ENCODE results near the gene ARHGEF1. TPM values are rescaled to one million over a fixed set of nuclear protein-coding genes. Genes with fewer than 3 reads are reported as not detected.
A peak's percentile ranks its signal among the peaks of the same experiment; 100 is the strongest.

ARHGEF1 gene
- 1,000 to 10,000 TPM; 1,130 to 1,360 (median 1,288) TPM for total RNA-seq
- total RNA-seq (2013) = 386 TPM
- 198 to 890 (median 653) reads per million in 29 experiments for total RNA-seq

GRCh38 chr19:41882568-41883462, at the start of gene ARHGEF1:
Gene ARHGEF1 (plus strand): TSS chr19:41883184. CDS start chr19:41888083, 4,899 bp downstream.
- Histone ChIP-seq H3K9me3 (no peaks in the 10 kb centered on the region), H3K27me3 (replicated peaks in 1 of 2; ENCODE audit: control insufficient read depth in 2 of 2, extremely low read depth in 1 of 2, insufficient read depth in 2 of 2, low read length in 1 of 2) (no peaks in the 10 kb centered on the region), H3K27ac (ENCODE audit: low read length) (peak within 1 kb of the TSS; percentile 90), H3K4me1 (ENCODE audit: control insufficient read depth in 1 of 2, extremely low read depth in 1 of 2, insufficient read depth in 2 of 2, low read length in 2 of 2) (peaks cover 25 to 83% of the 10 kb centered on the region in 2 experiments), H3K4me3 (ENCODE audit: control insufficient read depth in 1 of 2, extremely low read depth in 1 of 2, low read length in 1 of 2) (peak within 1 kb of the TSS; percentile 88 to 99), H3K36me3 (ENCODE audit: control insufficient read depth in 2 of 2, extremely low read depth in 1 of 2, insufficient read depth in 1 of 2, low read length in 1 of 2) (peaks cover 0 to 10% of the 10 kb centered on the region in 2 donors)
- H3K4me3 Mint-ChIP-seq = peak within 1 kb of the TSS; percentile 98 to 100 (median 99)
- POLR2A ChIA-PET = interaction anchor here (0.7 to 1.1 kb wide), 2 partner anchors 8 to 21 kb away, joined by 3 to 4 read pairs; no protein-coding TSS in a partner anchor
- ATAC-seq (replicated peaks in 1 of 4) (peak; percentile 19 to 27 (median 25)), DNase-seq (peak in 32 of 35 experiments; percentile 21 to 76 (median 56))
- WGBS (ENCODE audit: insufficient coverage) = under 1% methylated on average over 78 of the region's 80 CpGs
- peaks cover 30% of the 10 kb centered on the region for H3K36me3 Mint-ChIP-seq
- no peaks in the 10 kb centered on the region for H3K27me3 Mint-ChIP-seq
- H3K4me1 Mint-ChIP-seq = peaks cover 54 to 69% (median 67%) of the 10 kb centered on the region in 3 donors
- no peaks in the 10 kb centered on the region for H3K9me3 Mint-ChIP-seq
- CTCF ChIA-PET = interaction anchor here in 1 of 2 donors (1.9 kb wide), 1 partner anchor 8 kb away, joined by 9 read pairs; no protein-coding TSS in a partner anchor
- peak within 1 kb of the TSS; percentile 100 for H3K27ac Mint-ChIP-seq

GRCh38 chr19:41837981-41838708, 44.8 kb upstream of the ARHGEF1 start:
- H3K9me3 Mint-ChIP-seq = no peaks in the 10 kb centered on the region
- H3K36me3 Mint-ChIP-seq = no peaks in the 10 kb centered on the region
- H3K4me1 ChIP-seq (ENCODE audit: control insufficient read depth in 1 of 2, extremely low read depth in 1 of 2, insufficient read depth in 2 of 2, low read length in 2 of 2) = no peaks in the 10 kb centered on the region
- POLR2A ChIA-PET = no interaction called here
- H3K27me3 Mint-ChIP-seq = peaks cover 23% of the 10 kb centered on the region in 2 donors
- DNase-seq = no peak
- H3K36me3 ChIP-seq (ENCODE audit: control insufficient read depth in 2 of 2, extremely low read depth in 1 of 2, insufficient read depth in 1 of 2, low read length in 1 of 2) = no peaks in the 10 kb centered on the region
- no peaks in the 10 kb centered on the region for H3K4me1 Mint-ChIP-seq
- no peak for ATAC-seq (replicated peaks in 1 of 4)
- H3K9me3 ChIP-seq = no peaks in the 10 kb centered on the region
- 71% methylated on average over 5 of the region's 13 CpGs for WGBS (ENCODE audit: insufficient coverage)
- H3K27ac ChIP-seq (ENCODE audit: low read length) = no peak overlapping the region
- CTCF ChIA-PET = interaction anchor here (0.5 to 0.7 kb wide), 3 partner anchors 165 to 1214 kb away, joined by 3 to 7 read pairs (median 3); no protein-coding TSS in a partner anchor
- H3K27me3 ChIP-seq (replicated peaks in 1 of 2; ENCODE audit: control insufficient read depth in 2 of 2, extremely low read depth in 1 of 2, insufficient read depth in 2 of 2, low read length in 1 of 2) = peaks cover 0 to 43% of the 10 kb centered on the region in 2 experiments
- H3K4me3 Mint-ChIP-seq = no peak overlapping the region
- H3K27ac Mint-ChIP-seq = no peak overlapping the region
- no peak overlapping the region for H3K4me3 ChIP-seq (ENCODE audit: control insufficient read depth in 1 of 2, extremely low read depth in 1 of 2, low read length in 1 of 2)

- ATAC-seq (replicated peaks in 1 of 4) (no peak), DNase-seq (no peak)
- 65% methylated on average over 2 of the region's 2 CpGs for WGBS (ENCODE audit: insufficient coverage)
- Mint-ChIP-seq H3K4me3 (no peak overlapping the region), H3K9me3 (peaks cover 0 to 4% (median 0%) of the 10 kb centered on the region in 3 donors), H3K36me3 (no peaks in the 10 kb centered on the region), H3K27ac (no peak overlapping the region), H3K4me1 (no peaks in the 10 kb centered on the region), H3K27me3 (peaks cover 21 to 23% of the 10 kb centered on the region in 2 donors)
- no peak overlapping the region for H3K27ac ChIP-seq (ENCODE audit: low read length)
- no peaks in the 10 kb centered on the region for H3K4me1 ChIP-seq (ENCODE audit: control insufficient read depth in 1 of 2, extremely low read depth in 1 of 2, insufficient read depth in 2 of 2, low read length in 2 of 2)
- peaks cover 0 to 43% of the 10 kb centered on the region in 2 experiments for H3K27me3 ChIP-seq (replicated peaks in 1 of 2; ENCODE audit: control insufficient read depth in 2 of 2, extremely low read depth in 1 of 2, insufficient read depth in 2 of 2, low read length in 1 of 2)
- H3K9me3 ChIP-seq = no peaks in the 10 kb centered on the region
- H3K36me3 ChIP-seq (ENCODE audit: control insufficient read depth in 2 of 2, extremely low read depth in 1 of 2, insufficient read depth in 1 of 2, low read length in 1 of 2) = no peaks in the 10 kb centered on the region
- no peak overlapping the region for H3K4me3 ChIP-seq (ENCODE audit: control insufficient read depth in 1 of 2, extremely low read depth in 1 of 2, low read length in 1 of 2)
- ChIA-PET CTCF (no interaction called here), POLR2A (no interaction called here)
Measured at GRCh38 chr19:41839211-41839610, 43.8 kb upstream of the ARHGEF1 start.

- H3K27me3 Mint-ChIP-seq = peaks cover 4 to 8% of the 10 kb centered on the region in 2 donors
- WGBS (ENCODE audit: insufficient coverage) = 68% methylated on average over 7 of the region's 7 CpGs
- no peaks in the 10 kb centered on the region for H3K4me1 Mint-ChIP-seq
- no peak for ATAC-seq (replicated peaks in 1 of 4)
- no peak overlapping the region for H3K4me3 Mint-ChIP-seq
- CTCF ChIA-PET = interaction anchor here in 1 of 2 donors (0.6 kb wide), 1 partner anchor 365 kb away, joined by 3 read pairs; no protein-coding TSS in a partner anchor
- no peak overlapping the region for H3K4me3 ChIP-seq (ENCODE audit: control insufficient read depth in 1 of 2, extremely low read depth in 1 of 2, low read length in 1 of 2)
- POLR2A ChIA-PET = interaction anchor here in 1 of 2 donors (0.5 kb wide), 1 partner anchor 1648 kb away, joined by 3 read pairs; no protein-coding TSS in a partner anchor
- H3K27ac Mint-ChIP-seq = no peak overlapping the region
- H3K27me3 ChIP-seq (replicated peaks in 1 of 2; ENCODE audit: control insufficient read depth in 2 of 2, extremely low read depth in 1 of 2, insufficient read depth in 2 of 2, low read length in 1 of 2) = peaks cover 0 to 28% of the 10 kb centered on the region in 2 experiments
- H3K4me1 ChIP-seq (ENCODE audit: control insufficient read depth in 1 of 2, extremely low read depth in 1 of 2, insufficient read depth in 2 of 2, low read length in 2 of 2) = no peaks in the 10 kb centered on the region
- no peaks in the 10 kb centered on the region for H3K9me3 ChIP-seq
- H3K36me3 ChIP-seq (ENCODE audit: control insufficient read depth in 2 of 2, extremely low read depth in 1 of 2, insufficient read depth in 1 of 2, low read length in 1 of 2) = no peaks in the 10 kb centered on the region
- no peak for DNase-seq
- no peak overlapping the region for H3K27ac ChIP-seq (ENCODE audit: low read length)
- no peaks in the 10 kb centered on the region for H3K36me3 Mint-ChIP-seq
- peaks cover 0 to 4% (median 0%) of the 10 kb centered on the region in 3 donors for H3K9me3 Mint-ChIP-seq
Measured at GRCh38 chr19:41843371-41843770, 39.6 kb upstream of the ARHGEF1 start.

GRCh38 chr19:41844601-41845000, 38.4 kb upstream of the ARHGEF1 start, which contains the start of gene LYPD4:
Gene LYPD4 (minus strand): TSS chr19:41844683. CDS start chr19:41839285, 5,398 bp downstream.
- no peak within 1 kb of the TSS for H3K27ac Mint-ChIP-seq
- H3K4me3 Mint-ChIP-seq = no peak within 1 kb of the TSS
- Histone ChIP-seq H3K4me3 (ENCODE audit: control insufficient read depth in 1 of 2, extremely low read depth in 1 of 2, low read length in 1 of 2) (no peak within 1 kb of the TSS), H3K4me1 (ENCODE audit: control insufficient read depth in 1 of 2, extremely low read depth in 1 of 2, insufficient read depth in 2 of 2, low read length in 2 of 2) (no peaks in the 10 kb centered on the region), H3K9me3 (no peaks in the 10 kb centered on the region), H3K27ac (ENCODE audit: low read length) (no peak within 1 kb of the TSS), H3K36me3 (ENCODE audit: control insufficient read depth in 2 of 2, extremely low read depth in 1 of 2, insufficient read depth in 1 of 2, low read length in 1 of 2) (no peaks in the 10 kb centered on the region), H3K27me3 (replicated peaks in 1 of 2; ENCODE audit: control insufficient read depth in 2 of 2, extremely low read depth in 1 of 2, insufficient read depth in 2 of 2, low read length in 1 of 2) (peaks cover 0 to 17% of the 10 kb centered on the region in 2 experiments)
- 89% methylated on average over 26 of the region's 30 CpGs for WGBS (ENCODE audit: insufficient coverage)
- DNase-seq = no peak
- H3K27me3 Mint-ChIP-seq = no peaks in the 10 kb centered on the region
- peaks cover 0 to 4% (median 0%) of the 10 kb centered on the region in 3 donors for H3K9me3 Mint-ChIP-seq
- CTCF ChIA-PET = no interaction called here
- H3K4me1 Mint-ChIP-seq = no peaks in the 10 kb centered on the region
- no peaks in the 10 kb centered on the region for H3K36me3 Mint-ChIP-seq
- ATAC-seq (replicated peaks in 1 of 4) = no peak
- POLR2A ChIA-PET = no interaction called here

- Mint-ChIP-seq H3K4me3 (no peak within 1 kb of the TSS), H3K27me3 (no peaks in the 10 kb centered on the region), H3K4me1 (no peaks in the 10 kb centered on the region), H3K9me3 (peaks cover 0 to 4% (median 0%) of the 10 kb centered on the region in 3 donors), H3K27ac (no peak within 1 kb of the TSS), H3K36me3 (no peaks in the 10 kb centered on the region)
- no peaks in the 10 kb centered on the region for H3K4me1 ChIP-seq (ENCODE audit: control insufficient read depth in 1 of 2, extremely low read depth in 1 of 2, insufficient read depth in 2 of 2, low read length in 2 of 2)
- DNase-seq (no peak), ATAC-seq (replicated peaks in 1 of 4) (no peak)
- no peaks in the 10 kb centered on the region for H3K36me3 ChIP-seq (ENCODE audit: control insufficient read depth in 2 of 2, extremely low read depth in 1 of 2, insufficient read depth in 1 of 2, low read length in 1 of 2)
- ChIA-PET POLR2A (no interaction called here), CTCF (no interaction called here)
- 100% methylated on average over 1 of the region's 3 CpGs for WGBS (ENCODE audit: insufficient coverage)
- no peak within 1 kb of the TSS for H3K4me3 ChIP-seq (ENCODE audit: control insufficient read depth in 1 of 2, extremely low read depth in 1 of 2, low read length in 1 of 2)
- H3K27me3 ChIP-seq (replicated peaks in 1 of 2; ENCODE audit: control insufficient read depth in 2 of 2, extremely low read depth in 1 of 2, insufficient read depth in 2 of 2, low read length in 1 of 2) = peaks cover 0 to 15% of the 10 kb centered on the region in 2 experiments
- H3K9me3 ChIP-seq = no peaks in the 10 kb centered on the region
- no peak within 1 kb of the TSS for H3K27ac ChIP-seq (ENCODE audit: low read length)
Measured at GRCh38 chr19:41845001-41845050, 38.2 kb upstream of the ARHGEF1 start, which contains the start of gene DMRTC2. Gene DMRTC2 (plus strand): TSS chr19:41845042. CDS start chr19:41847429, 2,387 bp downstream.
